Mucosa of descending colon (tissue), 3 donors: Measurements from ENCODE around the gene SLC1A7. TPM values are rescaled to one million over a fixed set of nuclear protein-coding genes. Genes with fewer than 3 reads are reported as not detected.

Source experiments
- ATAC-seq: fragments of 200-7000 bp; cut with Tn5 transposase; one replicate; pipeline ENCODE4 v1.9.1; 2020; ENCODE audit warnings: mild to moderate bottlenecking, moderate library complexity
- DNase-seq, 3 donors: peaks; one replicate each; pipeline ENCODE4 v3.0.0-alpha.2; 2020
- H3K36me3 ChIP-seq: fragments of 200-600 bp; one replicate; pipeline ENCODE4 v1.8.0; 2021; ENCODE audit warnings: low read depth, mild to moderate bottlenecking
- H3K4me1 ChIP-seq: fragments of 200-600 bp; one replicate; pipeline ENCODE4 v1.8.0; 2021; ENCODE audit warnings: low read depth, mild to moderate bottlenecking
- H3K4me3 ChIP-seq: fragments of 200-600 bp; one replicate; pipeline ENCODE4 v1.8.0; 2021; ENCODE audit warnings: mild to moderate bottlenecking
- H3K9me3 ChIP-seq: fragments of 200-600 bp; one replicate; pipeline ENCODE4 v1.8.0; 2021; ENCODE audit warnings: mild to moderate bottlenecking
- intact Hi-C, 2 donors: fragments of 100-400 bp; cut with DNase I in 1 of 2; cut with micrococcal nuclease in 1 of 2; formaldehyde crosslinking; loops; one replicate each; pipeline versions ENCODE4 v1.11.0 to v1.11.1; 2022; cut with DNase I, micrococcal nuclease
- total RNA-seq, 3 donors: library from RNA; stranded (reverse); fragmentation: NEBNext Ultra II Directional in 2 of 3; extraction: Animal tissue kit (Norgen Biotek cat#: 25700) in 2 of 3; gene quantifications; one replicate each; pipeline versions ENCODE4 v1.2.1 to v1.2.4, GENCODE V29; 2021 to 2023
- TF ChIP-seq, protein P1 (sequence below): fragments of 200-600 bp; IDR thresholded peaks from one replicate; pipeline ENCODE4 v1.8.0; 2022; ENCODE audit warnings: antibody characterized with exemption, mild to moderate bottlenecking
- donor health status: DM: no; HTN: no; CAD: no; lungs with moderate emphysema.
- donor health status: DM: no; HTN: no; CAD: no.
- donor health status: DM: no; HTN: yes; CAD: no.

The SLC1A7 gene
- total RNA-seq, 3 donors from 2014 or later, result 0.72 to 0.98 (median 0.93) TPM

DNA sequence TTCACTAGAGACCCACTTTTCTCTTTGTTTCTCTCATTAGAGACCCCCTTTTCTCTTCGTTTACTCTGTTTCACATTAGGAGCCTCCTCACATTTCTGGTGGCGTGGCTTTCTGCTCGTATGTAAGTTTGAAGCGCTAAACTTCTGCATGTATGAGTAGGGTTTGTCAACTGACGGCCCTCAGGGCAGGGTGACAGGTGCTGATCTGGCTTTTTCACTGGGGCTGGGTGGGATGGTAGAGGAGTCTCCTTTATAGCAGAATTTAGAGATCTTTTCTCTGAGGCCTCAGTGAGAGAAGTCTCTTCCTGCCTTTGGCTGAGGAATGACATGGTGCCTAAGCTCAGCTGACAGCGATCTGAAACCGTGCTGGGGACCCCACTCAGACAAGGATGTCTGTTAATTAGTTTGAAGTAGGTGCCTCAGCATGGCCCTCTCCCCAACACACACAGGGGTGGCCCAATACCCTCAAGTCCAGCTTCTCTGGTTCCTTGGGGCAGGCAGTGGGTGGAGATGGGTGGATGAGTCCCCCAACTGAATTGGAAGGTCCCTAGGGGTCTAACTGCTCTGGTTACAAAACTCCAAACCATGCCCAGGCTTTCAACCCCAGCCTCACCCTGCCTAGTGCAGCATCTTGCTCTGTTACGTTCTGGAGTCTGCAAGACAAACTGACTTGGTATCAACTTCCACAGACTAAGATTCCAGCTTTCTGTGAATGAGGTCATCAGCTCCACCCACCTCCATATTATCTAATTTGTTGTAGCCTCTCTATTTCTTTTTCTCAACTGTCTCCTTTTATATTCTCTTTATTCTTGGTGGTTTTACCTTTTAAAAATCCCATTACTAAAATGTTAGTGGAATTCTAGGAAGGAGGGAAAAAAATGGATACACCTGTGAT, 3.2 kb downstream of the SLC1A7 start:
- Histone ChIP-seq H3K4me3 (no peak overlapping the region), H3K4me1 (peaks cover 11% of the 10 kb centered on the region), H3K36me3 (no peaks in the 10 kb centered on the region), H3K9me3 (peaks cover 7% of the 10 kb centered on the region)
- ATAC-seq (no peak), DNase-seq (no peak)
- intact Hi-C loops, result no loop called here
- TF ChIP-seq, protein P1, sequence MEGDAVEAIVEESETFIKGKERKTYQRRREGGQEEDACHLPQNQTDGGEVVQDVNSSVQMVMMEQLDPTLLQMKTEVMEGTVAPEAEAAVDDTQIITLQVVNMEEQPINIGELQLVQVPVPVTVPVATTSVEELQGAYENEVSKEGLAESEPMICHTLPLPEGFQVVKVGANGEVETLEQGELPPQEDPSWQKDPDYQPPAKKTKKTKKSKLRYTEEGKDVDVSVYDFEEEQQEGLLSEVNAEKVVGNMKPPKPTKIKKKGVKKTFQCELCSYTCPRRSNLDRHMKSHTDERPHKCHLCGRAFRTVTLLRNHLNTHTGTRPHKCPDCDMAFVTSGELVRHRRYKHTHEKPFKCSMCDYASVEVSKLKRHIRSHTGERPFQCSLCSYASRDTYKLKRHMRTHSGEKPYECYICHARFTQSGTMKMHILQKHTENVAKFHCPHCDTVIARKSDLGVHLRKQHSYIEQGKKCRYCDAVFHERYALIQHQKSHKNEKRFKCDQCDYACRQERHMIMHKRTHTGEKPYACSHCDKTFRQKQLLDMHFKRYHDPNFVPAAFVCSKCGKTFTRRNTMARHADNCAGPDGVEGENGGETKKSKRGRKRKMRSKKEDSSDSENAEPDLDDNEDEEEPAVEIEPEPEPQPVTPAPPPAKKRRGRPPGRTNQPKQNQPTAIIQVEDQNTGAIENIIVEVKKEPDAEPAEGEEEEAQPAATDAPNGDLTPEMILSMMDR, result no peak

DNA sequence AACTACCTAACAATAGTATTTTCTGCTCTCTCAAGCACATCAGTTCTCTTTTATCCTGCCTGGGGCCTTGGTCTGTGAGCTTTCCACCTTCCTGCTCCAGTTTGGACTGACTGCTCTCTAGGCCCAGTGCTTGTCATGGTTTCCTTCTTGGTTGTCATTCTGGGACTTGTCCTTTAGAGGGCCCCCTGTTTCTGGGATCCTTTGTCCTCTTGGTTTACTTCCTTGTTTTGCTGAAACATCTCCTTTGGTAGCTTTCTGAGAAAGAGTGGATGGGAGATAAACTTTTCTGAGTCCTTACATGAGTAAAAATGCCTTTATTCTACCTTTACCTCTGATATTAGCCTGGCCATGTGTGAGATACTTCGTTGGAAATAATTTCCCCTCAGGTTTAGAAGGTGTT, 4.7 kb downstream of the SLC1A7 start:
- Histone ChIP-seq H3K36me3 (no peaks in the 10 kb centered on the region), H3K9me3 (peaks cover 7% of the 10 kb centered on the region), H3K4me3 (no peak overlapping the region), H3K4me1 (peaks cover 11% of the 10 kb centered on the region)
- TF ChIP-seq, protein P1, result no peak
- intact Hi-C loops, result no loop called here
- ATAC-seq (peak; percentile 32), DNase-seq (no peak)

DNA sequence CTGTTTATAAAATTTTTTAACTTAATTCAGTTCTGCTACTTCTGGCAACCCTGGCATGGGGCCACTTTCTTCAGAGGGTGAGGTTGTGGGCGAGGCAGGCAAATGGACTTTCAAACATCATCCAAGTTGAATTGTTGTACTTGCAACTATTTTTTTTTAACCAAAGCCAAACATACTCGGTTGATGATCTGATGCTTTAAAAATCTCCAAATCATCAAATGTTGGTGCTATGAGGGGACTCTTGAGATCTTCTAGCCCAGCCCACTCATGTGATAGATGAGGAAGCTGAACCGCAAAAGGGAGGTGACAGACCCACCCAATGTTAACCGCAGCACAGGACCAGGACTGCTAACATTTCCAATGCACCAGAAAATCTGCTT, 6.7 kb downstream of the SLC1A7 start:
- ATAC-seq, result peak; percentile 43
- peaks cover 7% of the 10 kb centered on the region for H3K9me3 ChIP-seq

DNA sequence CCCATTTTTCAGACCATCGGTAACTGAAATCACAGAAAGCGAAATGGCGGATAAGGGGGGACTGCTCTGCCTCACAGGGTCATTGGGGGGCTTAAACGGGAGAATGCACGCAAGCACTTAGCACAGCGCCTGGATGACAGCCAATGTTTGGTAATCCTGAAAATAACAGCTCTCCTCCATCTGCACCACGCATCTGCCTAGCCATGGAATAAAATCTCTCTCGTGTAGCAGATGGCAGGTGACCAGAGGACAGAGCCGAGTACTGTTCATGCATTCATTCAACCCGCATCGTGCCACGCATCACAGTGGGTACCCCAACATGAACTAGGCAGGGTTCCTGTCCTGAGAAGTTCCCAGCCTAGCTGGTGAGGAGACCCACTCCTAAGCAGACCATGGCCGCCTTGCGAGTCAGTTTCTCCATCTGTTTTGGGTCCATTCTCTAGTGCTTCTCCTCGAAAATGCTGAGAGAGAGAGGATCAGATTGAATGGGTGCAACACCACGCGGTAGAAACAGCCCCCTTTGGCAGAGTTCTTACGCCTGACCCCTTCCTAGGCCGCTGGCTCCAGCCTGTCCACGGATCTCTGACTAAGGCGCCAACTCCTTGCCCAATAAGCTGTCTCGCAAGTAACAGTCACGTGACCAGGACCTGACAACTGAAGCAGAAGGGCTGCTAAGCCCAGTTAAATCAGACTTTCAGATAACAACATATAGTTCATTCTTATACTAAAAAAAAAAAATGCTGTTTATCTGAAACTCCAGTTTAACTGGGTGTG, 7.3 kb downstream of the SLC1A7 start:
- Histone ChIP-seq H3K9me3 (peaks cover 7% of the 10 kb centered on the region), H3K4me1 (peaks cover 11% of the 10 kb centered on the region), H3K36me3 (no peaks in the 10 kb centered on the region), H3K4me3 (no peak overlapping the region)
- TF ChIP-seq, protein P1, result no peak
- intact Hi-C loops, result no loop called here
- DNase-seq (peak in 2 of 3 donors; percentile 43 to 62), ATAC-seq (peak; percentile 71)

More for the DNA sequence above, 6.7 kb downstream of the SLC1A7 start:
- Histone ChIP-seq H3K4me3 (no peak overlapping the region), H3K4me1 (peaks cover 11% of the 10 kb centered on the region), H3K36me3 (no peaks in the 10 kb centered on the region)
- TF ChIP-seq, protein P1, result no peak
- DNase-seq, result peak in 1 of 3 donors; percentile 71
- intact Hi-C loops, result no loop called here

DNA sequence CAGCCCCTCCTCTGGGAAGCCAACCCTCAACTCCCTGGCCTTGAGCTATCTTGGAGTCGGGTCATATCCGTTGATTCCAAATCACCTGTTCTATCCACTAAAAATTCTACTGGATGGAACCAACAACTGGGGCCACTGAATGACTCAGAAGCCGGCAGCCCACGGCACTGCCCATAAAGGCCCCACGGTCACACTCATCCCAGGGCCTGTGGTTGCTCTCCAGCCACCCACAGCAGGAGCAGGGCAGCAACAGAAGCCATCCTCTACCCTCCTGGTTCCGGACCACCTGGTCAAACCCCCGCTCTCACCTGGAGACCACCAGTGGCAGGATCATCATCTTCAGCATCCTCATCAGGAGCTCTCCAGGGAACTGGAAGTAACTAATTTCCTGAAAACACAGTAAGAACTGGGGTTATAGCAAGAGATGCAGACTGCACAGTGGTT, 8.4 kb downstream of the SLC1A7 start:
- no peak overlapping the region for H3K4me3 ChIP-seq
- DNase-seq, result no peak
- intact Hi-C loops, result no loop called here

More for the DNA sequence above, 8.4 kb downstream of the SLC1A7 start:
- no peak for ATAC-seq
- TF ChIP-seq, protein P1, result no peak
- H3K36me3 ChIP-seq, result no peaks in the 10 kb centered on the region
- H3K4me1 ChIP-seq, result peaks cover 11% of the 10 kb centered on the region
- H3K9me3 ChIP-seq, result peaks cover 7% of the 10 kb centered on the region
